K562 (cell line): ENCODE results near the gene RAB4B.

Source experiments
- COPS2 ChIP-seq: fragments of 450-650 bp; conservative IDR thresholded peaks from 2 replicates; pipeline ENCODE4 v1.6.1; 2016; ENCODE audit warnings: mild to moderate bottlenecking, moderate library complexity
- GTF2F1 ChIP-seq: IDR thresholded peaks from 2 replicates; pipeline ENCODE4 v1.6.1; 2011; ENCODE audit warnings: low read depth, low read length, improper control_type of control experiment
- MCM7 ChIP-seq, 2 experiments: fragments of 450-650 bp; IDR thresholded peaks; 2 replicates each; pipeline ENCODE4 v1.6.1; 2016 to 2018
- ZSCAN29 ChIP-seq: fragments of 450-650 bp; IDR thresholded peaks from 2 replicates; pipeline ENCODE4 v1.6.1; 2017
- TF ChIP-seq, protein P1 (sequence below): sonication (generic); formaldehyde crosslinking; IDR thresholded peaks from 2 replicates; pipeline ENCODE4 v1.9.0; 2022; ENCODE audit warnings: mild to moderate bottlenecking, missing genetic modification reagents

DNA sequence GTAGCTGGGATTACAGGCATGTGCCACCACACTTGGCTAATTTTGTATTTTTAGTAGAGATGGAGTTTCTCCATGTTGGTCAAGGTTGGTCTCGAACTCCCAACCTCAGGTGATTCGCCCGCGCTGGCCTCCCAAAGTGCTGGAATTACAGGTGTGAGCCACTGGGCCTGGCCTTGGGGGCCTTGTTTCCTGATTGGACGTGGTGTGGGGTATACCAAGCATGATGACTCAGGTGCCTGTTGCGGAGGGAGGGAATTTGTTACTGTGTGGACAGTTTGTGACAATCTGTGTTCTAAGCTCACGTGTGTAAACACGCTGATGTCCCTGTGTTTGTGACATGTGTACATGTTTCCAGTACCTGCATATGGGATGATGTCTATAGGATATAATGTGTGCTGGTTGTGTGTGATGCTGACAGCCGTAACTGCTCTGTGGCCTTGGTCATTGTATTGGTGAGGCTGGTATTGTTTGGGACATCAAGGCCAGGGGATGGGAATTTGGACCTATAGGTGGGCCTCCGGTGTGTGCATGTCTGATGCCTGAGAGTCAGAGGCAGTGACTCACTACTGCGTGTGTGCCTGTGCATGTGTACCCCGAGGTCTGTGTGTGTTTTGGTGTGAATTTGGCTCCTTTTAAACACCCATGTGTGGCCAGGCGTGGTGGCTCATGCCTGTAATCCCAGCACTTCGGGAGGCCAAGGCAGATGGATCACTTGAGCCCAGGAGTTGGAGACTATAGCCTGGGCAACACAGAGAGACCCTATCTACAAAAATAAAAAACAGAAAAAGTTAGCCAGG is 19.3 kb downstream of the RAB4B start:
- TF ChIP-seq GTF2F1 = no peak
- TF ChIP-seq, protein P1, sequence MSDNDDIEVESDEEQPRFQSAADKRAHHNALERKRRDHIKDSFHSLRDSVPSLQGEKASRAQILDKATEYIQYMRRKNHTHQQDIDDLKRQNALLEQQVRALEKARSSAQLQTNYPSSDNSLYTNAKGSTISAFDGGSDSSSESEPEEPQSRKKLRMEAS (CRISPR knock-in tag) = no peak
- no peak for TF ChIP-seq MCM7 (IDR thresholded peaks at IDR 0.05)
- no peak for TF ChIP-seq ZSCAN29
- TF ChIP-seq COPS2 = no peak
